ENCODE results near the gene ACTR2. TPM values are rescaled to one million over a fixed set of nuclear protein-coding genes. Genes with fewer than 3 reads are reported as not detected.

The ACTR2 gene
- total RNA-seq, 3 donors from 2014 or later, result 238 to 263 (median 250) TPM

- Mint-ChIP-seq H3K4me3 (no peak overlapping the region), H3K9me3 (no peaks in the 10 kb centered on the region), H3K36me3 (ENCODE audit: insufficient read depth) (peaks cover 2% of the 10 kb centered on the region), H3K4me1 (ENCODE audit: low read depth) (peaks cover 16% of the 10 kb centered on the region), H3K27me3 (ENCODE audit: low read depth) (no peaks in the 10 kb centered on the region)
- DNase-seq (no peak), ATAC-seq (no peak)
Measured at GRCh38 chr2:65319674-65320041, 92.0 kb downstream of the ACTR2 start.

- H3K36me3 Mint-ChIP-seq (ENCODE audit: insufficient read depth), result peaks cover 2% of the 10 kb centered on the region
- H3K27me3 Mint-ChIP-seq (ENCODE audit: low read depth), result no peaks in the 10 kb centered on the region
- peaks cover 16% of the 10 kb centered on the region for H3K4me1 Mint-ChIP-seq (ENCODE audit: low read depth)
- no peak overlapping the region for H3K4me3 Mint-ChIP-seq
- ATAC-seq, result peak; percentile 86 to 87
- no peaks in the 10 kb centered on the region for H3K9me3 Mint-ChIP-seq
- DNase-seq, result no peak
Measured at GRCh38 chr2:65320042-65320725, 92.6 kb downstream of the ACTR2 start.

Other genes starting within 250 kb of the ACTR2 start
- gene SLC1A4, start 238.4 kb upstream of the ACTR2 start, total RNA-seq, result 10 to 100 TPM in 1 of 3 donors, 1 to 10 TPM in 2; 6.2 to 16.7 (median 9.6) TPM
- 1 to 10 TPM; 2.3 to 5.4 (median 2.9) TPM for gene CEP68, start 171.4 kb upstream of the ACTR2 start, total RNA-seq
- 10 to 100 TPM; 73.6 to 78.5 (median 73.6) TPM for gene RAB1A, start 97.7 kb upstream of the ACTR2 start, total RNA-seq
- 10 to 100 TPM; 10.4 to 11.0 (median 10.9) TPM for gene SPRED2, start 204.8 kb downstream of the ACTR2 start, total RNA-seq

Measured in activated T-cell treated with anti-CD3 and anti-CD28 coated beads, Interleukin-2, amount 50 U/mL, for 4 hours (primary cell).